GM18499 (cell line): Measurements from ENCODE around the gene SLC26A8.
A peak's percentile ranks its signal among the peaks of the same experiment; 100 is the strongest.
"Not testable (repeated sequence)": the region's sequence is repeated elsewhere in the genome, so short reads cannot be mapped to it uniquely, and the experiment has no call there.

Source experiments
- ATAC-seq: cut with Tn5 transposase; IDR thresholded peaks from one replicate; pipeline ENCODE4 v1.9.1; 2021; ENCODE audit warnings: moderate number of reproducible peaks; ENCODE audit not compliant: insufficient read depth, unreplicated experiment

Gene SLC26A8

DNA sequence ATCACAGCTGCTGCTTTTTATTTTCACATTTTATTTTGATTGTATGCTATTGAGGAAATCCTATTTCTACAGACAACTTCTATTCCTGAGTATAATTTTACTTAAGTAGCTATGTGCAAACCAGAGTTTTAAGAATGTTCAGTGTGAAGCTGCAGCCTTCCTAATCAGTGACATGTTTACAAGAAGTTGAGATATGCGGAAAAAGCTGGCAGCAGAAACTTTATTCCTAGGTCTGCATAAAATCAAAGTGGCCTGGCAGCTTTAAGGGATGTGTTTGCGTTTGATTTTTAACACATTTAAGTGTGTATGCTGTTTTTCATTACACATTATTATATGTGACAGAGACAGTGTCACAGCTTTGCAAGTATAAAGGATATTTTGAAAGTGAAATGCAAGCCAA lies 29.4 kb upstream of the SLC26A8 start:
- ATAC-seq: no peak

GRCh38 chr6:36052097-36052496 lies 27.7 kb upstream of the SLC26A8 start:
- no peak for ATAC-seq

- no peak for ATAC-seq
Measured at GRCh38 chr6:36050947-36051710, 26.7 kb upstream of the SLC26A8 start.

DNA sequence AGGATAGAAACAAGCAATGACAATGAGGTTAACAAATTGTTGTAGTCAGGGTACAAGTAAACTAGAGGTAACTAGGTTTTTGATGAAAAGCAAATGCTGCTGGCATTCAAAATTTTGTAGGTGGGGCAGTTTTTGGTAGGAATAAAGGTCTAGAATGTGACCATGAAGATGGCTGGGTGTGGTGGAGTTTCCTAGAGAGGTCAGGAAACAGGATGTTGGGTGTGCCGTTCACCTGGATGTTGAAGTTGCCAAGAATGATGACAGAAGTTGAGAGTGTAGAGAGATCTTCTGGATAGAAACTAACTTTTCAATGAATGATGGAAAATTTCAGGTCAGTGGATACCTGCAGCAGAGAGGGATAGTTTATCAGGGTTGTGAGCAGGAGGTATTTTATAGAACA lies 25.9 kb upstream of the SLC26A8 start:
- no peak for ATAC-seq

- no peak for ATAC-seq
Measured at GRCh38 chr6:36049582-36049981, 25.1 kb upstream of the SLC26A8 start.

DNA sequence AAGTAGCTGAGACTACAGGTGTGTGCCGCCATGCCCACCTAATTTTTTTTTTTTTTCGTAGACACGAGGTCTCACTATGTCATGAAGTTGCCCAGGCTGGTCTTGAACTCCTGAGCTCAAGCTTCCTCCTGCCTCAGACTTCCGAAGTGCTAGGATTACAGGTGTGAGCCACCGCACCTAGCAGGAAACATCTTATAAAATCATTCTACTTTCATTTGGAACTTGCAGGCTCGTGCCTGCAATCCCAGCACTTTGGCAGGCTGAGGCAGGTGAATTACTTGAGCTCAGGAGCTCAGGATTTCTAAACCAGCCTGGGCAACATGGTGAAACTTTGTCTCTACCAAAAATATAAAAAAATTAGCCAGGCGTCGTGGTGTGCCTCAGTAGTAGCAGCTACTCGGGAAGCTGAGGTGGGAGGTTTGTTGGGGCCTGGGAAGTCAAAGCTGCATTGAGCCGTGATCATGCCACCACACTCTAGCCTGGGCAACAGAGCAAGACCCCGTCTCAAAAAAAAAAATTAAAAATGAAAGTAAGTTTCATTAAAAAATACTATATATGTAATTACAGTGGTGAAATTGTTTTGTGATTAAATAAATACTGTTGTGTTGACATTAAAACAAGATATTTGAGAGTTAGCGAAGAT lies 18.3 kb upstream of the SLC26A8 start:
- no peak for ATAC-seq

- ATAC-seq: no peak
Measured at GRCh38 chr6:36040958-36041357, 16.5 kb upstream of the SLC26A8 start.

- ATAC-seq: no peak
Measured at GRCh38 chr6:36039112-36039511, 14.7 kb upstream of the SLC26A8 start.

GRCh38 chr6:36038120-36038876 lies 13.9 kb upstream of the SLC26A8 start:
- no peak for ATAC-seq

DNA sequence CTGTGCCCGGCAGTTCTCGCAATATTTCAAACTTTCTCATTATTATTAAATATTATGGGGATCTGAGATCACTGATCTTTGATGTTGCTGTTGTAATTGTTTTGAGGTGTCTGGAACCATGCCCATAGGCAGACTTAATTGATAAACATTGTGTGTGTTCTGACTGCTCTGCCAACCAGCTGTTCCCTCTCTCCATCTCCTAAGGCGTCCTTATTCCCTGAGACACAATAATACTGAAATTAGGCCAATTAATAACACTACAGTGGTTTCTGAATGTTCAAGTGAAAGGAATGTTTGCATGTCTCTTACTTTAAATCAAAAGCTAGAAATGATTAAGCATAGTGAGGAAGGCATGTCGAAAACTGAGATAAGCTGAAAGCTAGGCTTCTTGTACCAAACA lies 10.8 kb upstream of the SLC26A8 start:
- ATAC-seq: no peak

DNA sequence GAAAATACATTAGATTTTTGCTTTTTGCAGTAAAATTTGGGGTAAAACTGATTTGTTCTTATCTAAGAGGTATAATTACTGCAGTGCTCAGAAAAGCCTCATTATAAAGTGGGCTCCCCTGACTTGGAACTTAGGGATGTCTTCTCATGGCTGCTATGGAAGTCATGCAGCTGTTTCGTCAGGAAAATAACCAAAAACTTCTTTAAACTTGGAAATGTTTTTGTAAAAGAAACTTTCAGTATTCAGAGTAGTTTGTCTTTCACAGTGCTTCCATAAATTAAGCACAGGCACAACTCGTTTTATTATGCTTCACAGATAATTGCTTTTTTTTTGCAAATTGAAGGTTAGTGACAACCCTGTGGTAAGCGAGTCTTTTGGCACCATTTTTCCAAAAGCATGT lies 10.0 kb upstream of the SLC26A8 start:
- no peak for ATAC-seq

GRCh38 chr6:36033935-36034334 lies 9.5 kb upstream of the SLC26A8 start:
- no peak for ATAC-seq

- ATAC-seq: not testable (repeated sequence)
Measured at GRCh38 chr6:36033144-36033543, 8.7 kb upstream of the SLC26A8 start.

GRCh38 chr6:36032261-36032660 lies 7.8 kb upstream of the SLC26A8 start:
- no peak for ATAC-seq

DNA sequence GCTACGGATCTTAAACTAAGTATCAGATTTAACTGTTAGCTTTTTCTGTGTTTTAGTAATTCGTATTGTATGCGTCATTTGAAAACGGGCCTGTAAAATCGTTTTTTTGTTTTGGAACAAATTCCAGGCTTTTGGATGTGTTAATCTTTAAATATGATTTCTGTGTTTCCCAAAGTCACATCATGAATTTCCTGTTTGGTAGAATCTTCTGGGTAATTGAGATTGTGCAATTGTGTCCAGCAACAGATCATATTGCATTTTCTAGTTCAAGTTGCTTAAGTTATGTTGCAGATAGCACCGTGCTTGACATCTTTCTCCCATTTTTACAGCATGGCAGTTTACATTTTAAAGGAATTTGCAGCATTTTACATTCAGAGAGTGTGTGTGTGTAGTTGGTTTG lies 5.0 kb upstream of the SLC26A8 start:
- ATAC-seq: no peak

DNA sequence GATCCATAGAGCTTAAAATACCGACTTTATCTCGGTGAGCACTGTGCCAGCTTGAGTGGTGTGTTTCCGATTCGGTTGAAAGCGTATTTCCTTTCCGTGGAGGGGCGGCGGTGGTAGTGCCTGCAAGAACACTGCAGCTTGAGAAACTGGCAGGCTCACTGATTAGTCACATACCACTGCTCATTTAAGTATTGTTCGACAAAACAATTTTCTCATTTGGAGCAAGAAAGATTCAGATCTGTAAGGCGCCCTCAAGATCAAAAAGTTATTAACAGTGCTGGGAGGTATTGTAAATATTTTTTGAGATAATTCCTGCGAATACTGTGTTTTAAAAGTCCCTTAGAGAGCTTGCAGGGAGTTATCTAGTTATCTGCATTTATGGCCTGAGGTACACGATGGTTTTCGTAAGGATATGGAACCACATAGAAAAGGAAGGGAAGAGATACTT lies 4.5 kb upstream of the SLC26A8 start:
- ATAC-seq: no peak

DNA sequence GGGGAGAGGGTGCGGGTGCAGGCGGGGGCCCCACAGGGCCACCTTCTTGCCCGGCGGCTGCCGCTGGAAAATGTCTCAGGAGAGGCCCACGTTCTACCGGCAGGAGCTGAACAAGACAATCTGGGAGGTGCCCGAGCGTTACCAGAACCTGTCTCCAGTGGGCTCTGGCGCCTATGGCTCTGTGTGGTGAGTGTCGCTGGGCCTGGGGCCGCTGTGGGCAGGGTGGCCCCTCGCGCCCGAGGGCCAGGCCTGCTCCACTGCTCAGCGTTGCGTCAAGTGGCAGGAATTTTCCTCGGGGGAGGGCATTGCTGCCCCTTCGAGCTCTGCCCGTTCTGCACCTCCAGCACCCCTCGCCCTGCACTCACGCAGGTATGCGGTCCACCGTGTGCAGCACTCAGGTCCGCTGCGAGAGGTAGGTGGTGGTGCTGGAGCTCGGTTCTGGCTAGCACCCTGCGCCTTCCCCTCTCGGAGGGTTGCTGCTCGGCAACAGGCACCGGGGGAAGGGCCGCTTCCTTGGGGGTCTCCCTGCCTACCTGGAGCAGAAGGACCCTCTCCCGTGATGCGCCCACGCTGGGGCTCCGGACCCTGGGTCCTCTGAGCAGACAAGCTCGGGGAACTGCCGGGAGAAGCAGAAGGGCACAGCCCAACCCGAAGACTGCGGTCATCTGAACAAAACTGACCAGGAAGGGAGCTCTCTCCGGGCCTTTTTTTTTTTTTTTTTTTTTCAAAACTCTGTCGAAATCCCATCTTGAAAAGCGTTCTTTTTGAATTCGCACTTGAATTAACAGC lies 3.8 kb upstream of the SLC26A8 start:
- no peak for ATAC-seq

- ATAC-seq: peak; percentile 83
Measured at GRCh38 chr6:36027501-36028087, 3.2 kb upstream of the SLC26A8 start, which contains the start of gene MAPK14. Gene MAPK14, plus strand, starts transcription at chr6:36027808. Its CDS starts 350 bp downstream, at chr6:36028158.

- ATAC-seq: no peak
Measured at GRCh38 chr6:36025932-36026327, 1.5 kb upstream of the SLC26A8 start.
